SK-N-SH treated with all-trans-retinoic acid at 6 μM for 48 hours (cell line): Measurements from ENCODE around the gene NOXO1.

Experiments used
- ATAC-seq: fragments of 200-7000 bp; cut with Tn5 transposase; 3 replicates; pipeline ENCODE4 v1.9.1; 2020; ENCODE audit warnings: mild to moderate bottlenecking, moderate library complexity
- BACH2 ChIP-seq: fragments of 250-450 bp; sonication (Bioruptor Pico); IDR thresholded peaks from 2 replicates; pipeline ENCODE4 v1.9.0; 2021; ENCODE audit warnings: mild to moderate bottlenecking, borderline replicate concordance
- CREB5 ChIP-seq: fragments of 250-450 bp; sonication (Bioruptor Pico); IDR thresholded peaks from 2 replicates; pipeline ENCODE4 v1.5.1; 2020; ENCODE audit warnings: low read depth, mild to moderate bottlenecking, moderate library complexity
- CSDC2 ChIP-seq: fragments of 250-450 bp; sonication (Bioruptor Pico); IDR thresholded peaks from 2 replicates; pipeline ENCODE4 v1.5.0; 2020; ENCODE audit warnings: mild to moderate bottlenecking, moderate library complexity
- CSRNP3 ChIP-seq: fragments of 250-450 bp; sonication (Bioruptor Pico); IDR thresholded peaks from 2 replicates; pipeline ENCODE4 v1.5.1; 2021; ENCODE audit warnings: mild to moderate bottlenecking, moderate library complexity
- GLIS3 ChIP-seq: fragments of 250-450 bp; sonication (Bioruptor Pico); IDR thresholded peaks from 2 replicates; pipeline ENCODE4 v1.5.0; 2020; ENCODE audit warnings: mild to moderate bottlenecking, moderate library complexity
- ISL1 ChIP-seq: fragments of 250-450 bp; sonication (Bioruptor Pico); IDR thresholded peaks from 2 replicates; pipeline ENCODE4 v2.1.2; 2022; ENCODE audit warnings: mild to moderate bottlenecking, moderate library complexity
- PATZ1 ChIP-seq: fragments of 250-450 bp; sonication (Bioruptor Pico); IDR thresholded peaks from 2 replicates; pipeline ENCODE4 v1.8.0; 2020; ENCODE audit warnings: mild to moderate bottlenecking, moderate library complexity, borderline replicate concordance
- POU6F1 ChIP-seq: fragments of 250-450 bp; sonication (Bioruptor Pico); IDR thresholded peaks from 2 replicates; pipeline ENCODE4 v1.8.0; 2021; ENCODE audit warnings: low read depth, mild to moderate bottlenecking, moderate library complexity, borderline replicate concordance
- PPARA ChIP-seq: fragments of 250-450 bp; sonication (Bioruptor Pico); IDR thresholded peaks from 2 replicates; pipeline ENCODE4 v1.5.0; 2020; ENCODE audit warnings: mild to moderate bottlenecking, borderline replicate concordance
- RARB ChIP-seq: fragments of 250-450 bp; sonication (Bioruptor Pico); IDR thresholded peaks from 2 replicates; pipeline ENCODE4 v1.8.0; 2021; ENCODE audit warnings: mild to moderate bottlenecking, moderate library complexity
- TCF4 ChIP-seq: fragments of 250-450 bp; sonication (Bioruptor Pico); IDR thresholded peaks from 2 replicates; pipeline ENCODE4 v1.8.0; 2021; ENCODE audit warnings: mild to moderate bottlenecking, moderate library complexity, borderline replicate concordance
- TOX ChIP-seq: fragments of 250-450 bp; sonication (Bioruptor Pico); IDR thresholded peaks from 2 replicates; pipeline ENCODE4 v1.8.0; 2021; ENCODE audit warnings: mild to moderate bottlenecking, moderate library complexity, borderline replicate concordance
- TSHZ2 ChIP-seq: fragments of 250-450 bp; sonication (Bioruptor Pico); IDR thresholded peaks from 2 replicates; pipeline ENCODE4 v1.5.0; 2020; ENCODE audit warnings: mild to moderate bottlenecking, moderate library complexity
- ZC3H10 ChIP-seq: fragments of 250-450 bp; sonication (Bioruptor Pico); IDR thresholded peaks from 2 replicates; pipeline ENCODE4 v1.5.1; 2021; ENCODE audit warnings: mild to moderate bottlenecking, moderate library complexity
- ZFP3 ChIP-seq: fragments of 250-450 bp; sonication (Bioruptor Pico); IDR thresholded peaks from 2 replicates; pipeline ENCODE4 v1.5.0; 2020; ENCODE audit warnings: mild to moderate bottlenecking, moderate library complexity
- ZFP30 ChIP-seq: fragments of 450-650 bp; formaldehyde crosslinking; IDR thresholded peaks from 2 replicates; pipeline ENCODE4 v1.5.0; 2022; ENCODE audit warnings: mild to moderate bottlenecking, moderate library complexity
- ZNF565 ChIP-seq: fragments of 450-650 bp; formaldehyde crosslinking; conservative IDR thresholded peaks from 2 replicates; pipeline ENCODE4 v1.5.0; 2020; ENCODE audit warnings: low read depth, mild to moderate bottlenecking, moderate library complexity
- ZNF70 ChIP-seq: fragments of 450-650 bp; formaldehyde crosslinking; IDR thresholded peaks from 2 replicates; pipeline ENCODE4 v1.5.0; 2020; ENCODE audit warnings: mild to moderate bottlenecking, moderate library complexity
- ZNF8 ChIP-seq: fragments of 450-650 bp; formaldehyde crosslinking; IDR thresholded peaks from 2 replicates; pipeline ENCODE4 v1.5.0; 2020; ENCODE audit warnings: mild to moderate bottlenecking, moderate library complexity

The NOXO1 gene

GRCh38 chr16:1979271-1980029 is 1.8 kb downstream of the NOXO1 start:
- ATAC-seq, result no peak
- TF ChIP-seq PATZ1 (CRISPR knock-in tag) (no peak), TCF4 (CRISPR knock-in tag) (no peak), PPARA (CRISPR knock-in tag) (no peak), RARB (CRISPR knock-in tag) (no peak), GLIS3 (CRISPR knock-in tag) (no peak), ZFP3 (CRISPR knock-in tag) (no peak), ZNF8 (CRISPR knock-in tag) (no peak), CSRNP3 (CRISPR knock-in tag) (no peak), TSHZ2 (CRISPR knock-in tag) (no peak), ZC3H10 (CRISPR knock-in tag) (no peak)

- ATAC-seq, result no peak
- TF ChIP-seq ZNF565 (no peak), BACH2 (CRISPR knock-in tag) (no peak), ISL1 (no peak), CREB5 (CRISPR knock-in tag) (no peak), ZNF70 (CRISPR knock-in tag) (no peak), POU6F1 (no peak), RARB (CRISPR knock-in tag) (no peak), ZFP30 (no peak), CSDC2 (CRISPR knock-in tag) (no peak), PATZ1 (CRISPR knock-in tag) (no peak), TOX (CRISPR knock-in tag) (no peak)
Observed at GRCh38 chr16:1978476-1979120, 2.7 kb downstream of the NOXO1 start.
